ENCODE data around the gene MGLL.

The MGLL gene

GRCh38 chr3:127772827-127773751 is 49.2 kb downstream of the MGLL start:
- TF ChIP-seq, protein P1, sequence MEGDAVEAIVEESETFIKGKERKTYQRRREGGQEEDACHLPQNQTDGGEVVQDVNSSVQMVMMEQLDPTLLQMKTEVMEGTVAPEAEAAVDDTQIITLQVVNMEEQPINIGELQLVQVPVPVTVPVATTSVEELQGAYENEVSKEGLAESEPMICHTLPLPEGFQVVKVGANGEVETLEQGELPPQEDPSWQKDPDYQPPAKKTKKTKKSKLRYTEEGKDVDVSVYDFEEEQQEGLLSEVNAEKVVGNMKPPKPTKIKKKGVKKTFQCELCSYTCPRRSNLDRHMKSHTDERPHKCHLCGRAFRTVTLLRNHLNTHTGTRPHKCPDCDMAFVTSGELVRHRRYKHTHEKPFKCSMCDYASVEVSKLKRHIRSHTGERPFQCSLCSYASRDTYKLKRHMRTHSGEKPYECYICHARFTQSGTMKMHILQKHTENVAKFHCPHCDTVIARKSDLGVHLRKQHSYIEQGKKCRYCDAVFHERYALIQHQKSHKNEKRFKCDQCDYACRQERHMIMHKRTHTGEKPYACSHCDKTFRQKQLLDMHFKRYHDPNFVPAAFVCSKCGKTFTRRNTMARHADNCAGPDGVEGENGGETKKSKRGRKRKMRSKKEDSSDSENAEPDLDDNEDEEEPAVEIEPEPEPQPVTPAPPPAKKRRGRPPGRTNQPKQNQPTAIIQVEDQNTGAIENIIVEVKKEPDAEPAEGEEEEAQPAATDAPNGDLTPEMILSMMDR (IDR thresholded peaks at IDR 0.05; ENCODE audit: control insufficient read depth, extremely low read depth, insufficient read depth): no peak
- no peak overlapping the region for H3K4me3 ChIP-seq (ENCODE audit: low read depth, low read length)
- DNase-seq (ENCODE audit: low read depth): no peak

GRCh38 chr3:127772273-127772672 is 50.0 kb downstream of the MGLL start:
- no peak for DNase-seq (ENCODE audit: low read depth)
- no peak overlapping the region for H3K4me3 ChIP-seq (ENCODE audit: low read depth, low read length)
- TF ChIP-seq, protein P1 (IDR thresholded peaks at IDR 0.05; ENCODE audit: control insufficient read depth, extremely low read depth, insufficient read depth): no peak

DNA sequence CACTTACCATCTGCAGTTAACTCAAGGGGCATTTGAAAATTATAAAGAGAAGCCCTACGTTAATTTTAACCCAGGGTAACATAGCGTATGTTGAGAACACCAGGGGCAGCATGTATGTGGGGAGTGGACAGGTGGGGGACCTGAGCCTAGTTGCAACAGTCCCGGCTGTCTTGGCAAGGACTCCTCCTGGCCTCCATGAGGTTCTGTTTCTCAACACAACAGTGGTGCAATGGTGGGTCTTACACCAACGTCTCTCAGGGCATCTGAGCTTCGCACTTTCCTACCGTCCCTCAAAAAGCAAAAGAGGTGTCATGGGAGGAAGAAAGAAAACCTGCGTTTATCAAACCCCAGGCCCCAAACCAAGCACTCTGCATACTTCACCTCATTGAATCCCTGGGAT is 50.6 kb downstream of the MGLL start:
- no peak overlapping the region for H3K4me3 ChIP-seq (ENCODE audit: low read depth, low read length)
- no peak for DNase-seq (ENCODE audit: low read depth)
- TF ChIP-seq, protein P1 (IDR thresholded peaks at IDR 0.05; ENCODE audit: control insufficient read depth, extremely low read depth, insufficient read depth): no peak

GRCh38 chr3:127770671-127771355 is 51.5 kb downstream of the MGLL start:
- DNase-seq (ENCODE audit: low read depth): no peak
- TF ChIP-seq, protein P1 (IDR thresholded peaks at IDR 0.05; ENCODE audit: control insufficient read depth, extremely low read depth, insufficient read depth): no peak
- H3K4me3 ChIP-seq (ENCODE audit: low read depth, low read length): no peak overlapping the region

- H3K4me3 ChIP-seq (ENCODE audit: low read depth, low read length): no peak overlapping the region
- no peak for DNase-seq (ENCODE audit: low read depth)
- TF ChIP-seq, protein P1 (IDR thresholded peaks at IDR 0.05; ENCODE audit: control insufficient read depth, extremely low read depth, insufficient read depth): no peak
Observed at GRCh38 chr3:127769284-127770081, 52.8 kb downstream of the MGLL start.

- DNase-seq (ENCODE audit: low read depth): no peak
- TF ChIP-seq, protein P1 (IDR thresholded peaks at IDR 0.05; ENCODE audit: control insufficient read depth, extremely low read depth, insufficient read depth): no peak
Observed at GRCh38 chr3:127768346-127769008, 53.8 kb downstream of the MGLL start.

More at GRCh38 chr3:127768346-127769008, 53.8 kb downstream of the MGLL start:
- no peak overlapping the region for H3K4me3 ChIP-seq (ENCODE audit: low read depth, low read length)

Measured in LNCaP clone FGC (cell line).